CD4-positive, alpha-beta T cell treated with Interferon alpha-2 for 1 hour (primary cell): ENCODE results near the gene KRTAP19-4.
"Not testable (repeated sequence)": the region's sequence is repeated elsewhere in the genome, so short reads cannot be mapped to it uniquely, and the experiment has no call there.

Source experiments
- DNase-seq, 2 donors: peaks; one replicate each; pipeline ENCODE4 v3.0.0-alpha.2; 2020 to 2022

KRTAP19-4 gene

GRCh38 chr21:30497065-30497464, at the start of gene KRTAP19-4:
Gene KRTAP19-4, minus strand, starts transcription at chr21:30497165. Its CDS starts 55 bp downstream, at chr21:30497110.
- DNase-seq, result no peak

GRCh38 chr21:30541764-30542163, 44.8 kb upstream of the KRTAP19-4 start, which contains the start of gene KRTAP19-6:
Gene KRTAP19-6, minus strand, starts transcription at chr21:30541864. Its CDS starts 31 bp downstream, at chr21:30541833.
- DNase-seq, result no peak

GRCh38 chr21:30518876-30519275, 21.9 kb upstream of the KRTAP19-4 start:
- no peak for DNase-seq

- DNase-seq, result no peak
These were observed 18.7 kb upstream of the KRTAP19-4 start for GRCh38 chr21:30515681-30516080.

GRCh38 chr21:30505621-30506205, 8.7 kb upstream of the KRTAP19-4 start:
- DNase-seq, result not testable (repeated sequence)

GRCh38 chr21:30502041-30502440, 5.1 kb upstream of the KRTAP19-4 start, which contains the start of gene KRTAP19-5:
Gene KRTAP19-5, minus strand, starts transcription at chr21:30502141. Its CDS starts 51 bp downstream, at chr21:30502090.
- DNase-seq, result no peak

GRCh38 chr21:30491963-30492428, 5.0 kb downstream of the KRTAP19-4 start, which contains the start of gene KRTAP19-3:
Gene KRTAP19-3, minus strand, starts transcription at chr21:30492013. Its CDS starts 56 bp downstream, at chr21:30491957.
- DNase-seq, result no peak

- DNase-seq, result no peak
These were observed 9.6 kb downstream of the KRTAP19-4 start, which contains the start of gene KRTAP19-2 for GRCh38 chr21:30487336-30487735. Gene KRTAP19-2, minus strand, starts transcription at chr21:30487436. Its CDS starts 88 bp downstream, at chr21:30487348.

GRCh38 chr21:30486180-30486579, 10.8 kb downstream of the KRTAP19-4 start:
- DNase-seq, result no peak

- no peak for DNase-seq
These were observed 14.8 kb downstream of the KRTAP19-4 start for GRCh38 chr21:30482130-30482529.

GRCh38 chr21:30480145-30480544, 16.8 kb downstream of the KRTAP19-4 start, which contains the start of gene KRTAP19-1:
Gene KRTAP19-1, minus strand, starts transcription at chr21:30480367. Its CDS starts 50 bp downstream, at chr21:30480317.
- DNase-seq, result no peak

GRCh38 chr21:30479259-30479658, 17.7 kb downstream of the KRTAP19-4 start:
- DNase-seq, result no peak

GRCh38 chr21:30478004-30478403, 19.0 kb downstream of the KRTAP19-4 start:
- no peak for DNase-seq

GRCh38 chr21:30468900-30469714, 27.9 kb downstream of the KRTAP19-4 start:
- DNase-seq, result no peak

GRCh38 chr21:30463713-30464112, 33.3 kb downstream of the KRTAP19-4 start:
- no peak for DNase-seq

- no peak for DNase-seq
These were observed 48.5 kb downstream of the KRTAP19-4 start for GRCh38 chr21:30448514-30448913.

GRCh38 chr21:30447056-30447455, 49.9 kb downstream of the KRTAP19-4 start:
- DNase-seq, result no peak
